Bronchial epithelial cell (primary cell): Measurements from ENCODE around the gene NEUROD2. TPM values are rescaled to one million over a fixed set of nuclear protein-coding genes. Genes with fewer than 3 reads are reported as not detected.

Source experiments
- DNase-seq: peaks from one replicate; pipeline ENCODE4 v3.0.0-alpha.2; 2010; ENCODE audit warnings: low read depth
- FAIRE-seq: peaks from 2 replicates; lab custom pipeline; 2011; peaks lifted over from hg19 to GRCh38; lab: Jason Lieb, UNC
- H3K27me3 ChIP-seq: 2 replicates; pipeline ENCODE4 v1.5.1; 2011; ENCODE audit warnings: low read length; ENCODE audit not compliant: control insufficient read depth, insufficient read depth
- H3K36me3 ChIP-seq: 2 replicates; pipeline ENCODE4 v1.5.1; 2011; ENCODE audit warnings: low read length; ENCODE audit not compliant: control insufficient read depth, insufficient read depth
- H3K4me3 ChIP-seq: 2 replicates; pipeline ENCODE4 v1.5.1; 2011; ENCODE audit warnings: mild to moderate bottlenecking, low read depth, low read length, control low read depth
- CTCF ChIP-seq: IDR thresholded peaks from 2 replicates; pipeline ENCODE4 v1.5.1; 2011; ENCODE audit warnings: mild to moderate bottlenecking, moderate library complexity, low read length, control low read depth, inconsistent platforms; ENCODE audit not compliant: insufficient read depth, severe bottlenecking
- total RNA-seq: library from RNA; depleted of rRNA; stranded (reverse); fragments of >200 nt; gene quantifications from 2 replicates; pipeline ENCODE4 v1.2.1, GENCODE V29; 2014

Gene NEUROD2
- total RNA-seq, 1 donor from 2014 or later = not detected

GRCh38 chr17:39569126-39569525 lies 38.6 kb downstream of the NEUROD2 start:
- FAIRE-seq = peak; percentile 70
- Histone ChIP-seq H3K27me3 (no peaks in the 10 kb centered on the region), H3K4me3 (no peak overlapping the region), H3K36me3 (peaks cover 9% of the 10 kb centered on the region)
- no peak for TF ChIP-seq CTCF
- DNase-seq = no peak

- Histone ChIP-seq H3K36me3 (peaks cover 9% of the 10 kb centered on the region), H3K27me3 (no peaks in the 10 kb centered on the region), H3K4me3 (no peak overlapping the region)
- no peak for FAIRE-seq
- DNase-seq = no peak
- TF ChIP-seq CTCF = no peak
Measured at GRCh38 chr17:39568702-39569101, 39.0 kb downstream of the NEUROD2 start.

- H3K4me3 ChIP-seq = no peak overlapping the region
- DNase-seq (no peak), FAIRE-seq (no peak)
- TF ChIP-seq CTCF = no peak
- H3K27me3 ChIP-seq = no peaks in the 10 kb centered on the region
- H3K36me3 ChIP-seq = peaks cover 10% of the 10 kb centered on the region
Measured at GRCh38 chr17:39566094-39566850, 41.4 kb downstream of the NEUROD2 start.

GRCh38 chr17:39564211-39564848 lies 43.4 kb downstream of the NEUROD2 start:
- no peak for TF ChIP-seq CTCF
- H3K27me3 ChIP-seq = no peaks in the 10 kb centered on the region
- H3K4me3 ChIP-seq = no peak overlapping the region
- peaks cover 12% of the 10 kb centered on the region for H3K36me3 ChIP-seq
- DNase-seq (no peak), FAIRE-seq (no peak)

- Histone ChIP-seq H3K4me3 (no peak overlapping the region), H3K27me3 (no peaks in the 10 kb centered on the region), H3K36me3 (peaks cover 8% of the 10 kb centered on the region)
- no peak for TF ChIP-seq CTCF
- FAIRE-seq = no peak
- no peak for DNase-seq
Measured at GRCh38 chr17:39563476-39563875, 44.2 kb downstream of the NEUROD2 start.
